HG03558 (cell line): ENCODE measurements around the gene TIMM13.

Source experiments
- ATAC-seq: cut with Tn5 transposase; IDR thresholded peaks from one replicate; pipeline ENCODE4 v1.9.1; 2021; ENCODE audit warnings: moderate number of reproducible peaks; ENCODE audit not compliant: unreplicated experiment; ENCODE audit errors: extremely low read depth

The TIMM13 gene

GRCh38 chr19:2389594-2389993 is 37.8 kb downstream of the TIMM13 start:
- no peak for ATAC-seq

DNA sequence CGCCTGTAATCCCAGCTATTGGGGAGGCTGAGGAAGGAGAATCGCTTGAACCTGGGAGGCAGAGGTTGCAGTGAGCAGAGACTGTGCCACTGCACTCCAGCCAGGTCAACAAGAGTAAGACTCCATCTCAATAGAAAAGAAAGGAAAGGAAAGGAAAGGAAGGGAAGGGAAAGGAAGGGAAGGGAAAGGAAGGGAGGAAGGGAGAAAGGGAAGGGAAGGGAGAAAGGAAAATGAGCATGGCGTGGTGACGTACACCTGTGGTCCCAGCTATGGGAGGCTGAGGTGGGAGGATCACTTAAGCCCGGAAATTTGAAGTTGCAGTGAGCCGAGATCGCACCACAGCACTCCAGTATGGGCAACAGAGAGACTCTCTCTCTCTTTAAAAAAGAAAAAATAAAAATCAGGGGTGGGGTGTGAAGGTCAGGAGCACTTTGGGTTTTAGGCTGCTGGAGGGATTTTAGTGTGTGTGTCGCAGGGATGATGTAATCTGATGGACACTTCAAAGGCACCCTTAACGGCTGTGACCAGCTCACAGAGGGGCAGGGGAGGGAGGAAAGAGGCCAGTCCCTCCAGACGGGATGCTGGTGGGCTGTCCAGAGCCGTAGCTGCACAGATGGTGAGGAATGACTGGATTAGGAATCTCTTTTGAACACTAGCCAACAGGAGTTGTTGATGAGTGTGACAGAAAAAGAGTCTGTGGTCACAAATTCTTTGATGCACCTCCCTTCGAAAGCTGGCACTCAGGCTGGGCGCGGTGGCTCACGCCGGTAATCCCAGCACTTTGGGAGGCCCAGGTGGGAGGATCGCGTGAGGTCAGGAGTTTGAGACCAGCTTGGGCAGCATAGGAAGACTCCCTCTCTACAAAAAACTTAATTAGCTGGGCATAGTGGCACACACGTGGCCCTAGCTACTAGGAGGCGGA is 39.8 kb downstream of the TIMM13 start:
- no peak for ATAC-seq

DNA sequence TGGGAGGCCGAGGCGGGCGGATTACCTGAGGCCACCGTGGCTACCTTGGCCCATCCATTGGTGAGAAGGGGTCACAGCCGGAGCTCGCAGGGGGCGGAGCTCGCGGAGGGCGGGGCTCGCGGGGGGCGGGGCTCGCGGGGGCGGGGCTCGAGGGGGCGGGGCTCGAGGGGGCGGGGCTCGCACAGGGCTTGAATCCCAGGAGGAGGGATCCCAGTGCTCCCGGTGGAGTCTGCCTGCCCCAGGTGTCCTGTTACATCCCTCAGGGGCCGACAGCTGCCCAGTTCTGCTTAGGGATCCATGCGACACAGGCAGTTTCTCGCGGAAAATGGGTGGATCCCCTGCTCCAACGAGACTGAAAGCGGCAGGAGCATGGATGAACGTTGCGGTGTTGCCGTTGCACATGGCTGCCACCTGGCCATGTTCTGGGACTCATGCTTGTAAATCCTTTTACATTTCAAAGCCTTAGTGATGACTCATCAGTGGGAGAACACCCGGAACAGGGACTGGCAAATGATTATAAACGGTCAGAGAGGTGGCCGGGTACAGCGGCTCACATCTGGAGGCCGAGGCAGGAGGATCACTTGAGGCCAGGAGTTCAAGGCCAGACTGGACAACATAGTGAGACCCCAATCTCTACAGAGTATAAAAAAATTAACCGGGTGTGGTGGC is 42.2 kb downstream of the TIMM13 start:
- no peak for ATAC-seq

DNA sequence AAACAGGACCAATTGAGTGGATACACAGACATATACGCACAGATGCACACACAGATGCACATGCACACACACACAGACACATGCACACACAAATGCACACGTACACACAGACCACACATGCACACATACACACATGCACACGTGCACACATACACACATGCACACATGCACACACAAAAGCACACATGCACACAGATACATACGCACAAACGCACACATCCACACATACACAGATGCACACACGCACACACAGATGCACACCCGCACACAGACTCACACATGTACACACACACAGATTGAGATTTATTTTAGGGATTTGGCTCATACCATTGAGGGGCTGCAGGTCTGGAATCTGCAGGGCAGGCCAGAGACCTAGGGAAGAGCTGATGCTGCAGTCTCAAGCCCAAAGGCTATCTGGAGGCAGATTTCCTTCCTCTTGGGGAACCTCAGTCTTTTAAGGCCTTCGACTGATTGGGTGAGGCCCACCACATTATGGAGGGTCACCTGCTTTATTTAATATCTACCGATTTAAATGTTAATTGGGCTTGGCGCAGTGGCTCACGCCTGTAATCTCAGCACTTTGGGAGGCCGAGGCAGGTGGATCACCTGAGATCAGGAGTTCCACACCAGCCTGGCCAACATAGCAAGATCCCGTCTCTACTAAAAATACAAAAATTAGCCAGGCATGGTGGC is 44.7 kb downstream of the TIMM13 start:
- no peak for ATAC-seq

DNA sequence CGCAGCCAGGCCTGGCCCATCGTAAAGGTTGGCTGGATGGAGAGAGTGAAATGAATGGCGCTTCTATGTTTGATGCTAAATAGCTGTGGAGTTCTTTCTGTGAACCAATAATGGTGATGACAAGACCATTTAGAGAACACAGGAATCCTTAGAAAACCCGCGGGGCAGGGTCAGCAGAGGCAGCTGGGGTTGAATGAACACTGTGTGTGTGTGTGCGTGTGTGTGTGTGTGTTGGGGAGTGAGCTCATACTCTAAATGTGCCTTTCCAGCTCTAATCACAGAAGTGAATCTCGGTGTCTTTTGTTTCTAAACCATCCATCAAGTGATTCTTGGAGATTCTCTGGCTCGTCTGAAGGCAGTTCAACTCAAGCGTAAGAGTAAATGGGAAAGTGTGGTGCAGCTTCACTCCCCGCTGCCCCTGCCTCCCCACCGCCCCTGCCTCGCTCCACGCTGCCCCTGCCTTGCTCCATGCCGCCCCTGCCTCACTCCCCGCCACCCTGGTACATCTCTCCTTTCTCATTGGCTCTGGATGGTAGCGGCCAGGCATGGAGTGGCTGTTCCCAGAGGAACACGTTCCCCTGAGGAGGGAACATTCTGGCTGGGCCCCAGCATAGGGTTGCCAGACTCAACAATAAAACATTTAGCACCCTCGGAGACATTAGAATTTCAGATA is 46.1 kb downstream of the TIMM13 start:
- no peak for ATAC-seq

DNA sequence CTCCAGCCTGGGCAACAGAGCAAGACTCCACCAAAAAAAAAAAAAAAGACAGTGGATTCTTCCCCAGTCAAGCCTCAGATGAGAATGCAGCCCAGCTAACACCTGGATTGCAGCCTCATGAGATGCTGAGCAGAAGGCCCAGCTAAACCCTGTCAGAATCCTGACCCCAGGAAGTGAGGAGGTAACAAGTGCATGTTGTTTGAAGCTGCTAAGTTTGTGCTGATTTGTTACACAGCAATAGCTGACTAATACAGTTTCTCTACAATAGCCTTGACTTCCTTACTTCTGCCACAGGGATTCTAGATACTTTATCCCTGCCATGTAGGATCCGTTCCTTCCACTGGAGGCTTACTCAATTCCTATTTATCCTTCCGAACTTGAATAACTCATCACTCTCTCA is 46.8 kb downstream of the TIMM13 start:
- ATAC-seq: no peak

- no peak for ATAC-seq
Observed at GRCh38 chr19:2376784-2377519, 50.4 kb downstream of the TIMM13 start.
